Femur (tissue), 1 donor: ENCODE results near the gene PRAF2.

Experiments
- DNase-seq: peaks from one replicate; pipeline ENCODE4 v3.0.0-alpha.2; 2017

The PRAF2 gene, protein sequence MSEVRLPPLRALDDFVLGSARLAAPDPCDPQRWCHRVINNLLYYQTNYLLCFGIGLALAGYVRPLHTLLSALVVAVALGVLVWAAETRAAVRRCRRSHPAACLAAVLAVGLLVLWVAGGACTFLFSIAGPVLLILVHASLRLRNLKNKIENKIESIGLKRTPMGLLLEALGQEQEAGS

DNA sequence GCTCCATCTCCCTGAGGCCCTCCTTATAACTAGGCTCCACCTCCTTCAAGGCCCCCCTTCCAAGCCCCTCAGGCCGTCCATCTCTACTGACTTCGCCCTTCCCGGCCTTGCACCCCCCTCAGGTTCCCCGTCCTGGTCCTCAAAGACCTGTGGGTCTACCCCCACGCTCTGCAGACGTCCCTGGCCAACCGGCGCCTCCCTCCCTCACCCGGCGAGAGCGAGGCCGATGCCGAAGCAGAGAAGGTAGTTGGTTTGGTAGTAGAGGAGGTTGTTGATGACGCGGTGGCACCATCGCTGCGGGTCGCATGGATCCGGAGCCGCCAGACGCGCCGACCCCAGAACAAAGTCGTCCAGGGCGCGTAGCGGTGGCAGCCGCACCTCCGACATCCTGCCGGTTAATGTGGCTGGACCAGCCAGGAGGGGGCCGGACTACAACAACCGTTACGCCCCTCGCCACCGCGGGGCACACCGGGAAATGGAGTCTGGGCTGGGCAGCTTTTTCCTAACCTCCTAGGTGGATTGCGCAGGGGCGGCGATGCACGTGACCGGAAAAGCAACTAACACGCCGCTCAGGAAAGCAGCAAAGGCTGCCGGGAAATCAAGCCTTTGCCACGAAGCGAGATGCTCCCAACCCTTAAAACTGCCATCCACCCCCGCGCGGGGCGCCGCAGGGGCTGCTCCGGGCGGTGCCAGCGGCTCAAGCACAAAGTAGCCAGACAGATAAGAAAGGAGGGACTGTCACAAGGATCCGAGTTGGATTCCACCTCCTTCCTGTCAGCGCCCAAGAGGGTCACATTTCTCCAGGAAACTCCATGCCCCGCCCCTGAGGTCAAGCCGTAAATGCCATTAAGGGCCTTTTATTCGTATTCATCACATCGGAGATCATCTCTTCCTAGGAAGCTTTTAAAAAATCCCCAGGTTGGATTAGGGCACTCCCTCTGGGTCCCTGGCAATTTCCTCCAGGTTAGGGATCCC lies at the start of gene PRAF2:
Gene PRAF2 (minus strand): TSS at position 402 of the 975 bp plus-strand sequence. CDS start 15 bp downstream, at position 387.
- peak; percentile 95 for DNase-seq

GRCh38 chrX:49122499-49122898 lies 48.7 kb upstream of the PRAF2 start:
- no peak for DNase-seq

DNA sequence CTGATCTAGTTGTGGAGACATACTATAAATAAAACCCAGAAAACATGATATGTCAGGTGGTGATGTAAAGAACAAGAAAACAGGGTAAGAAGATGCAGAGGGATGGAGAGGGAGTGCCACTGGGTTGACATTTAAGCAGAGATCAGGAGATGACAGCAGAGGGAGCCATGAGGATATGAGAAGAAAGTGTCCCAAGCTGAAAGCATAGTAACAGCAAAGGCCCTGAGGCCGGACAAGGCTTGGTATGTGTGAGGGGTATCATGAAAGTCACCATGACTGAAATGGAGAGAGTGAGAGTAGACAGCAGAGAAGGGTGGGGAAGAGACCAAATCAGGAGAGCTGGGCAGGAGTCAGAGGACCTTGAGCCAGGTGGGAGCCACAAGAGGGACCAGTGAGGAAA lies 46.3 kb upstream of the PRAF2 start:
- DNase-seq: no peak

- no peak for DNase-seq
These were observed 43.8 kb upstream of the PRAF2 start for GRCh38 chrX:49117581-49117980.

DNA sequence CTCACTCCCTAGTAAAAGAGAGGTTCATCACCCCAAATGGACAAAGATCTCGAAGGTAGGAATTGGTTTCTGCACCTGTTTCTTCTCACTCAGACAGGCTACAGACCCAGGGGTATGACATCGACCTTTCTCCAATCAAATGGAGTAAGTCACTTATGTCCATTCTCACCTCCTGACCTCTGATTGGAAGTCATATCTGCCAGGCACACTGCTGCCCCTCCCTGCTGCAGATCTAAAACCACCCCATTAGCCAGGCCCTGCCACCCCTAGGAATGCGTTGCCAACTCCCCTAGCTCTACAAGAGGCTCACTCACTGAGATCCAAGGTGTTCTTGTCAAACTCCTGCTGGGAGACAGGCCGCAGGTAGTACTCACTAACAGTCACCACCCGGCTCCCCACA lies 42.9 kb upstream of the PRAF2 start:
- DNase-seq: no peak

- no peak for DNase-seq
These were observed 42.3 kb upstream of the PRAF2 start for GRCh38 chrX:49116076-49116475.

GRCh38 chrX:49111791-49112190 lies 38.0 kb upstream of the PRAF2 start:
- DNase-seq: no peak

GRCh38 chrX:49110417-49110816 lies 36.6 kb upstream of the PRAF2 start:
- DNase-seq: no peak

GRCh38 chrX:49108641-49109040 lies 34.8 kb upstream of the PRAF2 start:
- no peak for DNase-seq

- DNase-seq: no peak
These were observed 33.1 kb upstream of the PRAF2 start for GRCh38 chrX:49106930-49107329.

DNA sequence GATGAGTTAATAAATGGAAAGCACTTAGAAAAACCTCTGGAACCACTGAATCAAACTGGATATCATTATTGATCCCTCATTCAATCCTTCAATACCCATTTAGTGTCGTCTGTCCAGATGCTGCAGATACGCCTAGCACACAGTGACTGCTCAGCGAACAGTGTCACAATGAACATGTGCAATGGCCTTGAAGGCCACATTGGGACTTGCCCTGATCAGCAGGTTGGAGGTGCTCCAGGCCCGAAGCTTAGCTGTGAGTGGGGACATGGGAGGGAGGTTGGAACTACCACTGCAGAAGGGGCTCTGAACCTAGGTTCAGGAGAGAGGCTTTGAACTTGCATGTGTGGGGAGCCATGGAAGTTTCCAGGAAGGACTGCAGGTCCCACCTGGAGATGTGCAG lies 32.5 kb upstream of the PRAF2 start:
- no peak for DNase-seq

GRCh38 chrX:49103637-49104036 lies 29.8 kb upstream of the PRAF2 start:
- no peak for DNase-seq

GRCh38 chrX:49102190-49102589 lies 28.4 kb upstream of the PRAF2 start:
- DNase-seq: no peak

- no peak for DNase-seq
These were observed 27.8 kb upstream of the PRAF2 start for GRCh38 chrX:49101629-49101984.

GRCh38 chrX:49100704-49101628 lies 27.2 kb upstream of the PRAF2 start:
- DNase-seq: peak; percentile 94

DNA sequence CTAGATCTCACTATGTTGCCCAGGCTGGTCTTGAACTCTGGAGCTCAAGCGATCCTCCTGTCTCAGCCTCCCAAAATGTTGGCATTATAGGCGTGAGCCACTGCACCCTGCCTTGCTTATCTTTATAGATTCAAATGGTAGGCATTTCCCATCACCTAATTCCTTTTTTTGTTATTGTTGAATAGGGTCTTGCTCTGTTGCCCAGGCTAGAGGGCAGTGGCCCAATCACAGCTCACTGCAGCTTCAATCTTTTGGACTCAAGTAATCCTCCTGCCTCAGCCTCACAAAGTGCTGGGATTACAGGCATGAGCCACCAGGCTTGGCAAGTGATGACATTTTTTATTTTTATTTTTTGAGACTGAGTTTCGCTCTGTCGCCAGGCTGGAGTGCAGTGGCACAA lies 22.6 kb upstream of the PRAF2 start:
- no peak for DNase-seq

DNA sequence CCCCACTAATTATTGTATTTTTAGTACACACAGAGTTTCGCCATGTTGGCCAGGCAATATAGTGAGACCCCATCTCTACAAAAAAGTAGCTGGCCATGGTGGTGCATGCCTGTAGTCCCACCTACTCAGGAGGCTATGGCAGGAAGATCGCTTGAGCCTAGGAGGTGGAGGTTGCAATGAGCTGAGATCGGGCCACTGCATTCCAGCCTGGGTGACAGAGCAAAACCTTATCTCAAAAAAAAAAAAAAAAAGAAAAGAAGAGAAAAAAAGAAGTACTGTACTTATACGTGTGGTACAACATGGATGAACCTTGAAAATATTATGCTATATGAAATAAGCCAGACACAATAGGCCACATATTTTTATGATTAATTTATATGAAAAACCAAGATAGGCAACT lies 15.8 kb upstream of the PRAF2 start:
- DNase-seq: no peak

- no peak for DNase-seq
These were observed 8.6 kb upstream of the PRAF2 start for GRCh38 chrX:49082271-49082871.

GRCh38 chrX:49079489-49080428 lies 6.0 kb upstream of the PRAF2 start, which contains the start of gene WDR45:
WDR45 (minus strand) TSS chrX:49079887; CDS start chrX:49078095, 1,792 bp downstream.
- DNase-seq: peak; percentile 87

DNA sequence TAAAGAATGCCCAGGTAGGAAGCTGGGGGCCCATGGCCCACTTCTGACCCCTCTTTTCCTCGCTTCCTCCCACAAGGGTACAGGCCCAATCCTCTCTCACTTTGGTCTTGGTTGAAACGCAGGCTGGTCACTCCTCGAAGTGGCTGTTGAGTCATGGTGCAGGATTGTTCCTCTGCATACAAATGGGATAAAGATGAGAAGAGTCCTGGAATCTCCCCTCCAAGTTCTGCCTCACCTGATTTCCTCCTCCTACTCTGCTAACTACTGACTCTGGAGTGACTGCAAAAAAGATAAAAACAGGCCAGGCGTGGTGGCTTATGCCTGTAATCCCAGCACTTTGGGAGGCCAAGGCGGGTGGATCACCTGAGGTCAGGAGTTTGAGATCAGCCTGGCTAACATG lies 4.1 kb upstream of the PRAF2 start:
- DNase-seq: no peak

DNA sequence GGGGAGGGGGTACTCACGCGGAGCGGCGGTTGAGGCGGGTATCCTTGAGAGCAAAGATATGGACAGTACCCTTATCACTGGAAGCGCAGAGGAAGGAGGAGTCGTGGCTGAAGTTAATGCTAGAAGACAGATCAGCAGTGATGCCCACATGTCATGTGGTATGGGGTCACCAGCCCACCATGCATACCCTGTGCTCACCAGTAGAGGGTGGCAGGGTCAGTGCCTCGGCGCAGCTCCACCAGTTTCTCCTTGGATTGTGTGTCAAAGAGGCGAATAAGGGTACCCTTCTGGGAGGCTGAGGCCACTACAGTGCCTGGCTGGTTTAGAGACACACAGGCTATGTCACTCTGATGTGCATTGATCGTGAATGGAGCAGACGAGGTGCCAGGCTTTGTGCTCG lies 1.5 kb upstream of the PRAF2 start:
- no peak for DNase-seq

GRCh38 chrX:49072712-49073095 lies 1.1 kb downstream of the PRAF2 start:
- no peak for DNase-seq
